Activated CD4-positive, alpha-beta T cell treated with anti-CD3 and anti-CD28 coated beads, Interleukin-2, amount 10 ng/mL, durations not matched to agents 24 days and 14 days (primary cell): ENCODE measurements around the gene ZDHHC11. TPM values are rescaled to one million over a fixed set of nuclear protein-coding genes. Genes with fewer than 3 reads are reported as not detected.
"Not testable (repeated sequence)": the region's sequence is repeated elsewhere in the genome, so short reads cannot be mapped to it uniquely, and the experiment has no call there.

Source experiments
- DNase-seq: peaks from one replicate; pipeline ENCODE4 v3.0.0; 2022
- H3K27ac Mint-ChIP-seq: one replicate; pipeline ENCODE4 v1.8.0; 2022; ENCODE audit warnings: mild to moderate bottlenecking, mixed read lengths
- H3K27me3 Mint-ChIP-seq: one replicate; pipeline ENCODE4 v1.8.0; 2022; ENCODE audit warnings: mixed read lengths
- H3K36me3 Mint-ChIP-seq: one replicate; pipeline ENCODE4 v1.8.0; 2022; ENCODE audit warnings: low read depth, mild to moderate bottlenecking, mixed read lengths
- H3K4me1 Mint-ChIP-seq: one replicate; pipeline ENCODE4 v1.8.0; 2021; ENCODE audit warnings: mixed read lengths
- H3K4me3 Mint-ChIP-seq: one replicate; pipeline ENCODE4 v1.8.0; 2022; ENCODE audit warnings: mild to moderate bottlenecking, moderate library complexity, mixed read lengths
- H3K9me3 Mint-ChIP-seq: one replicate; pipeline ENCODE4 v1.8.0; 2021; ENCODE audit warnings: mixed read lengths
- intact Hi-C: fragments of 100-400 bp; cut with micrococcal nuclease; formaldehyde crosslinking; loops from one replicate; pipeline ENCODE4 v1.15.1; 2023
- total RNA-seq: library from RNA; stranded (reverse); gene quantifications from 2 replicates; pipeline ENCODE4 v1.2.3, GENCODE V29; 2022

Gene ZDHHC11
- total RNA-seq, 1 donor from 2014 or later = 14.3 TPM

DNA sequence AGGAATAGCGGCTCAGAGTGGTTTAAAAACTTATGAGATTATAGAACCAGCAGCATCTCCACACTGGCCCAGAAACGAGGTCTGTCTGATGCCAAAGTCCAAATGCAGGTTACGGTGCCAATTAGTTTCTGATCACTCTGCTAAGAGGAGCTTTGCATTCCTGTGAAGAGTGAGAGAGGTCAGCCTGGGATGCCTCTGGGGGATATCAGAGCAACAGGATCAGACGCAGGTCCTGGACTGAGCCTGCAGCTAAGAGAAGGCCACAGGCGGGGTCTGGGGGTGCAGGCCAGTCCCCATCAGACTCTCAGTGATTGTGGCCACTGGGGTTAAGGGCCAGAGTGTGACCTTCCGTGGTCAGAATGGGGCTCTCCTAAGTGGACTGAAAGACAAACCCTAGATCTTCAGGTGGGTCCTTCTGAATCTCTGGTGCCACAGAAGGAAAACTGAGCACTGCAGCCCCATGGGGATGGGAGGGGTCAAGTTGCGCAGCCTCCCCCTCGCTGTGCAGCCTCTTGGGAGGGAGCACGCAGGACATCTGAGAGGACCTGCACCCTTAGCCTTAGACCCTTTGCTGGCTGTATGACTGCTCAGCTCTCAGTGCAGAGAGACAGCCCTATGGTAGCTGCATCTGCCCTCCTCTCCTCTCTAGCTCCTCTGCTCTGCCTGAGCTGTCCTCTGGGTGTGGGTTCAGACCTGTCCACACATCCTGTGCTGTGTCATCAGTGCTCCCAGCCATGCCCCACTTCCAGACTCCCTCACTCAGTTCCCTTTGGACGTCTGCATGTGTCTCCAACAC is 42.9 kb downstream of the ZDHHC11 start:
- intact Hi-C loops, H3K27ac Mint-ChIP-seq, DNase-seq, H3K9me3 Mint-ChIP-seq, H3K4me3 Mint-ChIP-seq, H3K4me1 Mint-ChIP-seq, H3K36me3 Mint-ChIP-seq, H3K27me3 Mint-ChIP-seq: not testable (repeated sequence)

- intact Hi-C loops = no loop called here
- Mint-ChIP-seq H3K4me1 (no peaks in the 10 kb centered on the region), H3K36me3 (peaks cover 14% of the 10 kb centered on the region), H3K27ac (no peak overlapping the region), H3K27me3 (no peaks in the 10 kb centered on the region), H3K4me3 (no peak overlapping the region), H3K9me3 (peaks cover 10% of the 10 kb centered on the region)
- no peak for DNase-seq
Observed at GRCh38 chr5:801472-801871, 49.3 kb downstream of the ZDHHC11 start.

- H3K27me3 Mint-ChIP-seq, DNase-seq, intact Hi-C loops, H3K4me3 Mint-ChIP-seq, H3K27ac Mint-ChIP-seq, H3K4me1 Mint-ChIP-seq: not testable (repeated sequence)
- H3K36me3 Mint-ChIP-seq = peaks cover 14% of the 10 kb centered on the region
- peaks cover 10% of the 10 kb centered on the region for H3K9me3 Mint-ChIP-seq
Observed at GRCh38 chr5:801055-801454, 49.7 kb downstream of the ZDHHC11 start.

GRCh38 chr5:798505-799138 is 52.2 kb downstream of the ZDHHC11 start:
- intact Hi-C loops, H3K4me1 Mint-ChIP-seq, H3K4me3 Mint-ChIP-seq, DNase-seq, H3K27me3 Mint-ChIP-seq, H3K27ac Mint-ChIP-seq: not testable (repeated sequence)
- Mint-ChIP-seq H3K9me3 (peaks cover 13% of the 10 kb centered on the region), H3K36me3 (peaks cover 23% of the 10 kb centered on the region)

DNA sequence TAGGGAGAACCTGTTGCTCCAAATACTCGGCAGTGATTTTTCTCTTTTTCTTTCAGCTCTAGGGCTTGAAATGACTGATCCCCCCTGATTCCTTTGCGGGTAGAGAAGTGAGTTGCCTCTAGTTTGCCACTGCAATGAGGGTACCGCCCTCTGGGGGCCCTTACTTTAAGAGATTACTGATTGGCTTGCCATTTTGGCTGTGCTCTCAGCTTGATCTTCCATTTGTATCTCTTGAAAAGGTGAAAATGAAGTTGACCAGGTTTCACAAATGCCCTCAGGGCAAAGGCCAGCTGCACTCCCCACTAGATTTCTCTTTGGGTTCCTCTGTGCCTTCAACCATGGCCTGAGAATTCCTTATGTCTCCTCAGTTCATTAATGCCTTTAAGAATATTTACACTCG is 52.8 kb downstream of the ZDHHC11 start:
- H3K4me1 Mint-ChIP-seq, DNase-seq, H3K27ac Mint-ChIP-seq, H3K4me3 Mint-ChIP-seq, H3K27me3 Mint-ChIP-seq, intact Hi-C loops: not testable (repeated sequence)
- peaks cover 18% of the 10 kb centered on the region for H3K9me3 Mint-ChIP-seq
- H3K36me3 Mint-ChIP-seq = peaks cover 22% of the 10 kb centered on the region

DNA sequence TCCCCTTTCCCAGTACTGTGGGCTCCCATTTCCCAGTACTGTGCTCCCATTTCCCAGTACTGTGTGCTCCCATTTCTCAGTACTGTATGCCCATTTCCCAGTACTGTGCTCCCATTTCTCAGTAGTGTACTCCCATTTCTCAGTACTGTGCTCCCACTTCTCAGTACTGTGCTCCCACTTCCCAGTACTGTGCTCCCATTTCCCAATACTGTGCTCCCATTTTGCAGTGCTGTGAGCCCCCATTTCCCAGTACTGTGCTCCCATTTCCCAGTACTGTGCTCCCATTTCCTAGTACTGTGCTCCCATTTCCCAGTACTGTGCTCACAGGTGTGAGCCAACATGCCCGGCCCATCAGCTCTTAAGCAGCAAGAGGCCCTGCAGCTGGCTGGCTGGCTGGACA is 54.9 kb downstream of the ZDHHC11 start:
- H3K4me1 Mint-ChIP-seq, H3K27ac Mint-ChIP-seq, H3K4me3 Mint-ChIP-seq, intact Hi-C loops, H3K27me3 Mint-ChIP-seq, DNase-seq: not testable (repeated sequence)
- peaks cover 20% of the 10 kb centered on the region for H3K36me3 Mint-ChIP-seq
- H3K9me3 Mint-ChIP-seq = peaks cover 18% of the 10 kb centered on the region

- intact Hi-C loops, H3K4me3 Mint-ChIP-seq: not testable (repeated sequence)
Observed at GRCh38 chr5:794948-795347, 55.8 kb downstream of the ZDHHC11 start.

GRCh38 chr5:788703-789102 is 62.1 kb downstream of the ZDHHC11 start:
- H3K27ac Mint-ChIP-seq, H3K4me3 Mint-ChIP-seq, H3K9me3 Mint-ChIP-seq, intact Hi-C loops, H3K36me3 Mint-ChIP-seq, DNase-seq, H3K4me1 Mint-ChIP-seq: not testable (repeated sequence)
- peaks cover 18% of the 10 kb centered on the region for H3K27me3 Mint-ChIP-seq

More at GRCh38 chr5:794948-795347, 55.8 kb downstream of the ZDHHC11 start:
- Mint-ChIP-seq H3K9me3 (peaks cover 18% of the 10 kb centered on the region), H3K36me3 (peaks cover 20% of the 10 kb centered on the region), H3K27me3 (peaks cover 13% of the 10 kb centered on the region)
- not testable (repeated sequence) for DNase-seq, H3K4me1 Mint-ChIP-seq, H3K27ac Mint-ChIP-seq

DNA sequence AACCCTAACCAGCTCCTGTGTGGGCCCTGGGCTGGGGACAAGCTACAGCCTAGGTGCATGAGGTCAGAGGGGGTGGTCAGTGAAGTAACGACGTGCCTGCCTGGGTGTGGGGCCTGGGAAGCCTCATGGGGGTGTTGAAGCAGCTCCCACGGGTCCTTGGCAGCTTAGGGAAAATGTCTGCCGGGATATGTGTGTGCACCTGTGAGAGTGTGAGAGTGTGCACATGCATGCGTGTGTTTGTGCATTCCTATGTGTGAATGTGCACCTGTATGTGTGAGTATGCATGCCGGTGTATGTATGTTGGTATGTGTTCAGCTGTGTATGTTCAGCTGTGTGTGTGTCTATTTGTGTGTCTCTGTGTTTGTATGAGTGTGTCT is 62.9 kb downstream of the ZDHHC11 start:
- H3K36me3 Mint-ChIP-seq, H3K27ac Mint-ChIP-seq, H3K4me3 Mint-ChIP-seq, intact Hi-C loops, DNase-seq, H3K9me3 Mint-ChIP-seq, H3K4me1 Mint-ChIP-seq: not testable (repeated sequence)
- H3K27me3 Mint-ChIP-seq = peaks cover 17% of the 10 kb centered on the region

- H3K9me3 Mint-ChIP-seq, H3K27ac Mint-ChIP-seq, H3K4me3 Mint-ChIP-seq, H3K36me3 Mint-ChIP-seq, intact Hi-C loops, DNase-seq, H3K4me1 Mint-ChIP-seq: not testable (repeated sequence)
- peaks cover 17% of the 10 kb centered on the region for H3K27me3 Mint-ChIP-seq
Observed at GRCh38 chr5:787224-787856, 63.4 kb downstream of the ZDHHC11 start.

DNA sequence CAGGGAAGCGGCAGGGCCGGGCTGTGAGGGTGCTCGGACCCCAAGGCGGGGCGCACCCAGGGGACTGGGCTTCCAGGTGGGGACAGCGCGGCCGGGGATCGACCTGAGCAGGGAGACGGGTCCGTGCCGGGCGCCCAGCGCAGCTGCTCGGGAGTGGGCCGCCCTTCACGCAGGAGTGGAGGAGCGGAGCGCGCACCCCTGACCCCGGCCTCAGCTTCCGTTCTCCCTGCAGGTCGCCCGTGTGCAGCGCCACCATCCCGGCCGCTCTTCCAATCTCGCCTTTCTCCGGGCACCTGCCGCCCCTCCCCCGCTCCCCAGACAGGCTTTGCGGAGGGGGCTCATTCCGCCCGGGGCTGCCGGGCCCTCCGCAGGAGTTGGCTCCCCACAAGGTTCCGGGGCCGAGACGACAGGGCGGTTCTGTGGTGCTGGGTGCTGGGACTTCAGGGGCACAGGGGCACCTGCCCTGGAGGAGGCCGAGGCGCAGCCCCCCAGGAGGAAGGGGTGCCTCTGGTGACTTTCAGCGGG is 65.5 kb downstream of the ZDHHC11 start:
- H3K36me3 Mint-ChIP-seq, H3K9me3 Mint-ChIP-seq, intact Hi-C loops, H3K27me3 Mint-ChIP-seq, H3K27ac Mint-ChIP-seq, H3K4me1 Mint-ChIP-seq: not testable (repeated sequence)
- DNase-seq = peak; percentile 67
- H3K4me3 Mint-ChIP-seq = peak overlapping the region; percentile 79

GRCh38 chr5:784428-785177 is 66.2 kb downstream of the ZDHHC11 start, which contains the start of gene ZDHHC11B:
Gene ZDHHC11B, minus strand, starts transcription at chr5:784729. Its CDS starts 17,810 bp downstream, at chr5:766919.
- H3K9me3 Mint-ChIP-seq, intact Hi-C loops, H3K27me3 Mint-ChIP-seq, H3K27ac Mint-ChIP-seq, H3K36me3 Mint-ChIP-seq, H3K4me1 Mint-ChIP-seq: not testable (repeated sequence)
- H3K4me3 Mint-ChIP-seq = peak within 1 kb of the TSS; percentile 79
- DNase-seq = peak; percentile 95

GRCh38 chr5:783881-784427 is 66.8 kb downstream of the ZDHHC11 start:
- H3K4me1 Mint-ChIP-seq, H3K27me3 Mint-ChIP-seq, H3K27ac Mint-ChIP-seq, H3K36me3 Mint-ChIP-seq, H3K9me3 Mint-ChIP-seq, intact Hi-C loops: not testable (repeated sequence)
- H3K4me3 Mint-ChIP-seq = peak overlapping the region; percentile 59
- DNase-seq = peak; percentile 75
